Middle frontal gyrus (tissue), 1 donor: Measurements from ENCODE around the gene ZNHIT2.
A peak's percentile ranks its signal among the peaks of the same experiment; 100 is the strongest.

Source experiments
- DNase-seq: peaks from one replicate; pipeline ENCODE4 v3.0.0-alpha.2; 2015; ENCODE audit warnings: low spot score; ENCODE audit errors: extremely low spot score

Gene ZNHIT2

GRCh38 chr11:65134240-65134951 lies 16.9 kb upstream of the ZNHIT2 start, which contains the start of gene SYVN1:
Gene SYVN1, minus strand, starts transcription at chr11:65134519. Its CDS starts 918 bp downstream, at chr11:65133601.
- DNase-seq = peak; percentile 87

GRCh38 chr11:65133724-65134123 lies 16.2 kb upstream of the ZNHIT2 start:
- no peak for DNase-seq

GRCh38 chr11:65132988-65133700 lies 15.6 kb upstream of the ZNHIT2 start:
- no peak for DNase-seq

GRCh38 chr11:65132238-65132987 lies 14.9 kb upstream of the ZNHIT2 start:
- no peak for DNase-seq

GRCh38 chr11:65131895-65132237 lies 14.4 kb upstream of the ZNHIT2 start:
- no peak for DNase-seq

- no peak for DNase-seq
Measured at GRCh38 chr11:65131417-65131776, 13.9 kb upstream of the ZNHIT2 start.

- DNase-seq = no peak
Measured at GRCh38 chr11:65130631-65131416, 13.3 kb upstream of the ZNHIT2 start.

GRCh38 chr11:65129649-65130441 lies 12.3 kb upstream of the ZNHIT2 start:
- DNase-seq = no peak

GRCh38 chr11:65128182-65129145 lies 11.0 kb upstream of the ZNHIT2 start:
- DNase-seq = no peak

GRCh38 chr11:65127473-65128181 lies 10.1 kb upstream of the ZNHIT2 start:
- no peak for DNase-seq

GRCh38 chr11:65126624-65127274 lies 9.2 kb upstream of the ZNHIT2 start:
- DNase-seq = no peak

- DNase-seq = no peak
Measured at GRCh38 chr11:65125197-65126056, 7.9 kb upstream of the ZNHIT2 start.

- no peak for DNase-seq
Measured at GRCh38 chr11:65124480-65125196, 7.1 kb upstream of the ZNHIT2 start.

GRCh38 chr11:65121865-65122696 lies 4.6 kb upstream of the ZNHIT2 start, which contains the start of the genes FAU and MRPL49:
Gene FAU, minus strand, starts transcription at chr11:65122134. Its CDS starts 321 bp downstream, at chr11:65121813.
Gene MRPL49, plus strand, starts transcription at chr11:65122321. Its CDS starts 26 bp downstream, at chr11:65122347.
- peak; percentile 95 for DNase-seq

GRCh38 chr11:65121447-65121864 lies 4.0 kb upstream of the ZNHIT2 start:
- DNase-seq = no peak

- DNase-seq = no peak
Measured at GRCh38 chr11:65120831-65121230, 3.3 kb upstream of the ZNHIT2 start.
